GM23248 (cell line): ENCODE results near the gene TAS2R10. TPM values are rescaled to one million over a fixed set of nuclear protein-coding genes. Genes with fewer than 3 reads are reported as not detected.

Source experiments
- DNase-seq: peaks from one replicate; pipeline ENCODE4 v3.0.0-alpha.2; 2015
- H2AFZ ChIP-seq: fragments of 200-600 bp; sonication (generic); 2 replicates; pipeline ENCODE4 v1.6.1; 2016; ENCODE audit warnings: antibody characterized with exemption
- H3F3A ChIP-seq: fragments of 200-600 bp; sonication (generic); 2 replicates; pipeline ENCODE4 v1.6.1; 2016; ENCODE audit warnings: mild to moderate bottlenecking, antibody characterized with exemption, mixed run types; ENCODE audit not compliant: insufficient read depth
- H3K27ac ChIP-seq: fragments of 200-600 bp; sonication (generic); 2 replicates; pipeline ENCODE4 v1.5.1; 2016; ENCODE audit warnings: mild to moderate bottlenecking
- H3K27me3 ChIP-seq: fragments of 200-600 bp; sonication (generic); replicated peaks from 2 replicates; pipeline ENCODE4 v1.6.1; 2016; ENCODE audit warnings: mild to moderate bottlenecking; ENCODE audit not compliant: insufficient read depth
- H3K36me3 ChIP-seq: fragments of 200-600 bp; sonication (generic); 2 replicates; pipeline ENCODE4 v1.6.1; 2016; ENCODE audit warnings: low read depth, mild to moderate bottlenecking
- H3K4me1 ChIP-seq: fragments of 200-600 bp; sonication (generic); 2 replicates; pipeline ENCODE4 v1.6.1; 2016; ENCODE audit warnings: mild to moderate bottlenecking; ENCODE audit not compliant: insufficient read depth
- H3K4me2 ChIP-seq: fragments of 200-600 bp; sonication (generic); one replicate; pipeline ENCODE4 v1.6.1; 2016; ENCODE audit warnings: mild to moderate bottlenecking; ENCODE audit not compliant: unreplicated experiment
- H3K4me3 ChIP-seq: fragments of 200-600 bp; sonication (generic); 2 replicates; pipeline ENCODE4 v1.5.1; 2016; ENCODE audit warnings: mild to moderate bottlenecking
- H3K79me2 ChIP-seq: fragments of 200-600 bp; sonication (generic); 2 replicates; pipeline ENCODE4 v1.6.1; 2016; ENCODE audit warnings: mild to moderate bottlenecking; ENCODE audit not compliant: insufficient read depth
- H3K9ac ChIP-seq: fragments of 200-600 bp; sonication (generic); 2 replicates; pipeline ENCODE4 v1.6.1; 2016; ENCODE audit warnings: mild to moderate bottlenecking
- H3K9me2 ChIP-seq: fragments of 200-600 bp; sonication (generic); 2 replicates; pipeline ENCODE4 v1.6.1; 2016; ENCODE audit warnings: mixed run types, mild to moderate bottlenecking, moderate library complexity; ENCODE audit not compliant: insufficient read depth
- H3K9me3 ChIP-seq: fragments of 200-600 bp; sonication (generic); one replicate; pipeline ENCODE4 v1.6.1; 2017; ENCODE audit warnings: low read depth
- H4K20me1 ChIP-seq: fragments of 200-600 bp; sonication (generic); 2 replicates; pipeline ENCODE4 v1.6.0; 2016; ENCODE audit not compliant: insufficient read depth
- EZH2 ChIP-seq: fragments of 200-600 bp; sonication (generic); IDR thresholded peaks from 2 replicates; pipeline ENCODE4 v1.6.1; 2018; ENCODE audit warnings: antibody characterized with exemption, mild to moderate bottlenecking; ENCODE audit not compliant: insufficient read depth, poor library complexity, severe bottlenecking
- EZH2phosphoT487 ChIP-seq: fragments of 200-600 bp; sonication (generic); IDR thresholded peaks from 2 replicates; pipeline ENCODE4 v1.6.1; 2018; ENCODE audit warnings: antibody characterized with exemption, moderate library complexity, mild to moderate bottlenecking, low read depth; ENCODE audit not compliant: insufficient read depth
- WGBS, 2 experiments: methylation state at CpG; one replicate each; pipeline ENCODE4 v1.1.6; 2015 to 2017; ENCODE audit warnings: low lambda C conversion rate in 2 of 2, low coverage in 1 of 2; ENCODE audit errors: missing lambda C conversion rate in 2 of 2; 5-methylcytosine and 5-hydroxymethylcytosine counted together
- in situ Hi-C: fragments of 300-500 bp; cut with MboI; formaldehyde crosslinking; loops from 2 replicates; pipeline ENCODE4 v1.15.0; 2020
- polyA plus RNA-seq: library from polyadenylated mRNA; unstranded; fragments of >200 nt; fragmentation: Nextera tagmentation; extraction: Ambion mirVana; gene quantifications from 2 replicates; pipeline ENCODE4 v1.2.1, GENCODE V29; 2016
- total RNA-seq: library from RNA; depleted of rRNA; stranded (reverse); fragments of >200 nt; shearing (Covaris generic); gene quantifications from 2 replicates; pipeline ENCODE4 v1.2.3, GENCODE V29; 2014

TAS2R10 gene
- total and polyA plus RNA-seq, 2 experiments from 2014 or later: not detected

DNA sequence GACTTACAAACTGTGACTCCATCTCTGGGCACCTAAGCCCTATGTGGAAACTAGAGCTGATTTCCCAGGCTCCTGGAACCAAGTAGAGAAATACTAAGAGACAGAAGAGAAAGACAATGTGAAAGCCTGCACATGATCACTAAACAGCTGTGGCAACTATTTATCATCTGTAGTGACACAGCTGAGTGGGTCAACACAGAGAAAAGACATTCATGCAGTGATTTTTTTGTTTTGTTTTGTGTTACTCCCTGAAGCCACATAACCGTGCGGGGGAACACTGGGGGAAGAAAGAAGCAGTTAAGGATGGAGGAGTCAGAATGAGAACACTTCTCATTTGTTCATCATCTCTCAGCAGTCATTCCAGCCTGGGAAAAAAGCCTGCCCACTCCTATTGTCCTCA is 21.6 kb upstream of the TAS2R10 start:
- Histone ChIP-seq H3K27ac (no peak overlapping the region), H3K79me2 (no peaks in the 10 kb centered on the region), H3K4me1 (no peaks in the 10 kb centered on the region), H3K4me3 (no peak overlapping the region), H3K4me2 (no peak overlapping the region), H3K9ac (no peak overlapping the region), H3K27me3 (no peaks in the 10 kb centered on the region), H2AFZ (no peak overlapping the region), H4K20me1 (no peaks in the 10 kb centered on the region), H3K36me3 (no peaks in the 10 kb centered on the region), H3K9me3 (no peaks in the 10 kb centered on the region), H3F3A (no peaks in the 10 kb centered on the region), H3K9me2 (no peaks in the 10 kb centered on the region)
- WGBS, 2 experiments: 44 to 45% methylated on average over 2 of the region's 2 CpGs
- TF ChIP-seq EZH2phosphoT487: no peak
- no peak for TF ChIP-seq EZH2
- in situ Hi-C loops: no loop called here
- DNase-seq: no peak

DNA sequence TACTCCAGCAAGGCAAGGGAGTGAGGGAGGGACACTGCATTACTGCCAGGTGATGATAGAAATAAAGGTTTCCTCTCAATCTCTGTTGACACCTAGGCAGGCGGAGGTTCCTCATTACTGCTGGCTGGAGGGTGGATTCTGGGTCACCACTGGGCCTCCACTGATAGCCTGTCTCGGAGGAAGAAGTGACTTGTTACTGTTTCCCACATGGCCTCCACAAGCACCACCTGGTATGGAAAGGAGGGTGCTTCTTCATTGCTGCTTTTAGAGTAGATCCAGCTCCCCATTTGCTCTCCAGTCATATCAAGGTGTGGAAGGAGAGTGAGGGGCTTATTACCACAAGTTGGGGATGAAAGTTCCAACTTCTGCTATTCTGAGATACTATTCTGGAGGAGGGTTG is 16.7 kb upstream of the TAS2R10 start:
- Histone ChIP-seq H3K4me3 (no peak overlapping the region), H4K20me1 (no peaks in the 10 kb centered on the region), H3K27me3 (no peaks in the 10 kb centered on the region), H3K4me2 (no peak overlapping the region), H3F3A (no peaks in the 10 kb centered on the region), H2AFZ (no peak overlapping the region), H3K27ac (no peak overlapping the region), H3K36me3 (no peaks in the 10 kb centered on the region), H3K4me1 (no peaks in the 10 kb centered on the region), H3K9ac (no peak overlapping the region), H3K9me2 (no peaks in the 10 kb centered on the region), H3K9me3 (no peaks in the 10 kb centered on the region), H3K79me2 (no peaks in the 10 kb centered on the region)
- TF ChIP-seq EZH2phosphoT487 (no peak), EZH2 (no peak)
- in situ Hi-C loops: no loop called here
- 93 to 97% methylated on average over 2 of the region's 2 CpGs for WGBS, 2 experiments
- DNase-seq: no peak

DNA sequence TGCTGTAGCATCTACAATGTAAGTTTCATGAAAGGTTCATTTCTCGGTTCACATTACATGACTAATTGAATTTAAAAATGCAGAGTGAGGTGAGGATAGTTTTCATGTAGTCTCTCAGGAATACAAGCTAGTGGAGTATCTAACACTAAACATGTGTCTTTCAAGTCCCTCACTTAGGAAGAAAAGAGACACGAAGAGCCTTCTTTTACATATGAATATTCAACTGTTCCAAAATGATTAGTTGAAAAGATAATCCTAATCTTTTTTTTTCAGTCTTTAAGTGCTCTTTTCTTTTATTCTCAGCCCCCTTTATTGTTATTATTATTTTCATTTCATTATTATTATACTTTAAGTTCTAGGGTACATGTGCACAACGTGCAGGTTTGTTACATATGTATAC is 12.3 kb upstream of the TAS2R10 start:
- H4K20me1 ChIP-seq: no peaks in the 10 kb centered on the region
- no peaks in the 10 kb centered on the region for H3F3A ChIP-seq
- no peak overlapping the region for H3K4me3 ChIP-seq
- H3K9ac ChIP-seq: no peak overlapping the region
- in situ Hi-C loops: no loop called here
- DNase-seq: no peak
- WGBS, 2 experiments: 93 to 96% methylated on average over 3 of the region's 3 CpGs
- no peaks in the 10 kb centered on the region for H3K79me2 ChIP-seq
- no peak for TF ChIP-seq EZH2phosphoT487
- TF ChIP-seq EZH2: no peak
- no peak overlapping the region for H3K4me2 ChIP-seq
- H3K9me3 ChIP-seq: no peaks in the 10 kb centered on the region
- H2AFZ ChIP-seq: no peak overlapping the region
- no peaks in the 10 kb centered on the region for H3K36me3 ChIP-seq
- no peaks in the 10 kb centered on the region for H3K9me2 ChIP-seq
- no peaks in the 10 kb centered on the region for H3K27me3 ChIP-seq
- H3K27ac ChIP-seq: no peak overlapping the region
- H3K4me1 ChIP-seq: no peaks in the 10 kb centered on the region

DNA sequence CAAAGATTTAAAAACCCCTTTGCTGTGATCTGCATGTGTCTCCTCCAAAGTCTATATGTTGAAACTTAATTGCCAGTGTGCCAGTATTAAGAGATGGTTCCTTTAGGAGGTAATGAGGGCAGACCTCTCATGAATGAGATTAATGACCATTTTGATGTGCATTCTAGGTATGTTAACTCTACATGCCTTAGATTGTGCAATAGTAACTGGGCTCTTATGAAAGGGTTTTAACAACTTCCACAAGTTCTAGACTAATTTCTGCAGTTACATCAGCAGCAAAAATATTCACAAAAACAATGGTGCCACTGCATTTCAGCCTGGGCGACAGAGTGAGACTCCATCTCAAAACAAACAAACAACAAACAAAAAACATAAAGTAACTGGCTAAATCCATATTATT is 3.8 kb upstream of the TAS2R10 start:
- Histone ChIP-seq H3K27ac (no peak overlapping the region), H3F3A (no peaks in the 10 kb centered on the region), H3K79me2 (no peaks in the 10 kb centered on the region), H3K4me3 (no peak overlapping the region), H3K9me3 (no peaks in the 10 kb centered on the region), H3K9ac (no peak overlapping the region), H3K27me3 (no peaks in the 10 kb centered on the region), H3K4me2 (no peak overlapping the region), H2AFZ (no peak overlapping the region), H4K20me1 (no peaks in the 10 kb centered on the region), H3K36me3 (no peaks in the 10 kb centered on the region), H3K9me2 (no peaks in the 10 kb centered on the region), H3K4me1 (no peaks in the 10 kb centered on the region)
- TF ChIP-seq EZH2: no peak
- TF ChIP-seq EZH2phosphoT487: no peak
- peak; percentile 6 for DNase-seq
- in situ Hi-C loops: no loop called here
- 32 to 48% methylated on average over 1 of the region's 1 CpG for WGBS, 2 experiments

DNA sequence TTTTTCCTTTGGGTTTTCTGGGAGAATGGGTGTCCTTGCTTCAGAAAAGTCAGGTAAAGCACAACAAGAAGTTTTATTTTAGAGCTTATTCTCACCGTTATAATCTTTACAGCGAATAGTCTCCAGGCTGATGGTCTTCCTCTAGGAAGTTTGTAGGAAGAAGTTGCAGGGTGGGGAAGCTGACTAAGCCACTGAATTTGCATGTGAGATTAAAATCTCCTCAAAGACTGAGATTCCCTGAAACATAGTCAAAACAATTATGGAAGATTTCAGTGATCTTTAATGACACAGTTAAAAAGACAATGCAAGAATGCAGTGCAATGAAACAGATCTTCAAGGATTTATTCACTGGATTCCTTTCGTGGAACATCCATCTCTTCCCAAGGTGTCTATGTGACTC is 1.2 kb downstream of the TAS2R10 start:
- Histone ChIP-seq H3F3A (no peaks in the 10 kb centered on the region), H3K9me3 (no peaks in the 10 kb centered on the region), H3K27me3 (no peaks in the 10 kb centered on the region), H4K20me1 (no peaks in the 10 kb centered on the region), H2AFZ (no peak overlapping the region), H3K36me3 (no peaks in the 10 kb centered on the region), H3K9ac (no peak overlapping the region), H3K9me2 (no peaks in the 10 kb centered on the region), H3K79me2 (no peaks in the 10 kb centered on the region), H3K4me2 (no peak overlapping the region), H3K4me1 (no peaks in the 10 kb centered on the region), H3K27ac (no peak overlapping the region), H3K4me3 (no peak overlapping the region)
- WGBS, 2 experiments: 65 to 67% methylated on average over 3 of the region's 3 CpGs
- no peak for DNase-seq
- TF ChIP-seq EZH2 (no peak), EZH2phosphoT487 (no peak)
- in situ Hi-C loops: no loop called here
